T follicular helper cell (primary cell): ENCODE results near the gene TMEM221.
"Not testable (repeated sequence)": the region's sequence is repeated elsewhere in the genome, so short reads cannot be mapped to it uniquely, and the experiment has no call there.

Source experiments
- DNase-seq: peaks from one replicate; pipeline ENCODE4 v3.0.0-alpha.2; 2020; ENCODE audit warnings: low read depth
- total RNA-seq, 2 experiments: gene quantifications; one replicate each; lab custom pipeline; 2026; lab: John Stamatoyannopoulos, UW

Gene TMEM221
- 0 reads per million in 2 experiments for total RNA-seq

GRCh38 chr19:17448131-17448967 is at the start of gene TMEM221:
TMEM221 (minus strand) TSS chr19:17448668; CDS start chr19:17448462, 206 bp downstream.
- peak; percentile 43 for DNase-seq

GRCh38 chr19:17497149-17497798 is 48.8 kb upstream of the TMEM221 start:
- DNase-seq: no peak

- peak; percentile 68 for DNase-seq
Observed at GRCh38 chr19:17496337-17496997, 48.0 kb upstream of the TMEM221 start.

GRCh38 chr19:17495639-17496296 is 47.3 kb upstream of the TMEM221 start:
- DNase-seq: no peak

GRCh38 chr19:17491287-17491686 is 42.8 kb upstream of the TMEM221 start:
- DNase-seq: no peak

- no peak for DNase-seq
Observed at GRCh38 chr19:17490411-17490810, 41.9 kb upstream of the TMEM221 start.

GRCh38 chr19:17489392-17490030 is 41.0 kb upstream of the TMEM221 start:
- DNase-seq: no peak

- peak; percentile 70 for DNase-seq
Observed at GRCh38 chr19:17488593-17489391, 40.3 kb upstream of the TMEM221 start.

- no peak for DNase-seq
Observed at GRCh38 chr19:17487284-17488121, 39.0 kb upstream of the TMEM221 start.

GRCh38 chr19:17486545-17487240 is 38.2 kb upstream of the TMEM221 start:
- no peak for DNase-seq

- DNase-seq: no peak
Observed at GRCh38 chr19:17484520-17485185, 36.2 kb upstream of the TMEM221 start.

GRCh38 chr19:17483605-17484002 is 35.1 kb upstream of the TMEM221 start:
- DNase-seq: no peak

GRCh38 chr19:17482877-17483604 is 34.6 kb upstream of the TMEM221 start:
- DNase-seq: no peak

GRCh38 chr19:17481986-17482385 is 33.5 kb upstream of the TMEM221 start:
- no peak for DNase-seq

- no peak for DNase-seq
Observed at GRCh38 chr19:17479325-17479791, 30.9 kb upstream of the TMEM221 start.

GRCh38 chr19:17475541-17476115 is 27.2 kb upstream of the TMEM221 start:
- no peak for DNase-seq

- DNase-seq: not testable (repeated sequence)
Observed at GRCh38 chr19:17475011-17475540, 26.6 kb upstream of the TMEM221 start.
